Right ventricle myocardium superior (tissue), 1 donor: ENCODE measurements around the gene CCDC34. TPM values are rescaled to one million over a fixed set of nuclear protein-coding genes. Genes with fewer than 3 reads are reported as not detected.

ENCODE experiments used
- ATAC-seq: fragments of 200-7000 bp; cut with Tn5 transposase; one replicate; pipeline ENCODE4 v1.9.1; 2020; ENCODE audit warnings: mild to moderate bottlenecking; ENCODE audit not compliant: poor library complexity
- DNase-seq: peaks from one replicate; pipeline ENCODE4 v3.0.0-alpha.2; 2020
- intact Hi-C: fragments of 100-400 bp; cut with DNase I; formaldehyde crosslinking; loops from one replicate; pipeline ENCODE4 v1.11.2; 2022
- total RNA-seq: library from RNA; stranded (reverse); fragmentation: NEBNext Ultra II Directional; extraction: Animal tissue kit (Norgen Biotek cat#: 25700); gene quantifications from one replicate; pipeline ENCODE4 v1.2.1, GENCODE V29; 2021
- donor health status: DM: no; HTN: yes; CAD: no; lungs with severe emphysema.

The CCDC34 gene
- total RNA-seq, 1 donor from 2014 or later: 3.6 TPM

- peak; percentile 43 for DNase-seq
- intact Hi-C loops: no loop called here
- ATAC-seq: no peak
These were observed 57.3 kb downstream of the CCDC34 start for GRCh38 chr11:27305751-27306150.

GRCh38 chr11:27304514-27304913, 58.5 kb downstream of the CCDC34 start:
- ATAC-seq: no peak
- intact Hi-C loops: no loop called here

GRCh38 chr11:27303903-27304302, 59.1 kb downstream of the CCDC34 start:
- ATAC-seq (no peak), DNase-seq (no peak)
- intact Hi-C loops: no loop called here

More at GRCh38 chr11:27304514-27304913, 58.5 kb downstream of the CCDC34 start:
- DNase-seq: no peak

GRCh38 chr11:27300974-27301373, 62.0 kb downstream of the CCDC34 start:
- intact Hi-C loops: no loop called here
- no peak for ATAC-seq

GRCh38 chr11:27297616-27298015, 65.4 kb downstream of the CCDC34 start:
- DNase-seq (no peak), ATAC-seq (no peak)
- intact Hi-C loops: loop anchor here (2.0 kb wide), 1 partner anchor 115 kb away; no protein-coding TSS in a partner anchor

More at GRCh38 chr11:27300974-27301373, 62.0 kb downstream of the CCDC34 start:
- no peak for DNase-seq

- intact Hi-C loops: loop anchor here (2.0 kb wide), 1 partner anchor 114 kb away; no protein-coding TSS in a partner anchor
- DNase-seq (no peak), ATAC-seq (peak; percentile 85)
These were observed 66.5 kb downstream of the CCDC34 start for GRCh38 chr11:27296497-27296896.

DNA sequence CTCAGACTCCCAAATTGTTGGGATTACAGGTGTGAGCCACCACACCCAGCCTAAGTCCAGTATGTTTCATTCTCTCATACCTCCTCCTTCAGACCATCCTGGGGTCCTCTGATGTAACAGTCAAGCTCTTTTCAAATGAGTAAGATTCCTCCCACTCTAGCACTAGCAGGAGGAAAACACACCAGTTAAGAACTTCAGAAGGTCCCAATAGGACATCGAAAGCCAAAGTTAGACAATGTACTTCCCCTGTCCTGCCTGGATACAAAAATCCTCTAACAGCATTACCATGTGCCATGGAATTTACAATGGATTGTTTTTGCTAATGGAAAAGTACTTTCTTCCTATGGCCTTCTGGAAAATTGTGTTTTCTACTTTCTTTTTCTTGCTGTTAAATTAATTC, 67.1 kb downstream of the CCDC34 start:
- DNase-seq (no peak), ATAC-seq (peak; percentile 59)
- intact Hi-C loops: loop anchor here (2.0 kb wide), 1 partner anchor 113 kb away; no protein-coding TSS in a partner anchor

DNA sequence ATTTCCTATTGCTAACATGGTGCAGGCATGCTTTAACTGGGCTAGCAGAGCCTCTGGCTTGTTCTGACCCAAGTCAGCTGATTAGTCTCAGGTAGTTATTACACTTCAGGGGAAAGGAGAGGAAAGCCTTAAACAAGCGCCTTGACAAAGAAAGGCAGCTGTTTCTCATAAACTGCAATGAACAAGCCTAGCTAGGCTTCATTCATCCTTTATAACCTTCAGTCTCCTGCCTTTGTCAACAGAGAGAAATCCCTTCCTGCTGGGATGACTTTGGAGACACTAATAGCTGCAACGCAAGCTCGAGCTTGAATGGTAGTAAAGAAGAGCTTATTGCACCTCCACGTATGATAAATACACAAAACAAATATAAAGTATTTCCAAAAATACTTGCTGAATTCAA, 68.4 kb downstream of the CCDC34 start:
- intact Hi-C loops: no loop called here
- ATAC-seq (no peak), DNase-seq (no peak)

DNA sequence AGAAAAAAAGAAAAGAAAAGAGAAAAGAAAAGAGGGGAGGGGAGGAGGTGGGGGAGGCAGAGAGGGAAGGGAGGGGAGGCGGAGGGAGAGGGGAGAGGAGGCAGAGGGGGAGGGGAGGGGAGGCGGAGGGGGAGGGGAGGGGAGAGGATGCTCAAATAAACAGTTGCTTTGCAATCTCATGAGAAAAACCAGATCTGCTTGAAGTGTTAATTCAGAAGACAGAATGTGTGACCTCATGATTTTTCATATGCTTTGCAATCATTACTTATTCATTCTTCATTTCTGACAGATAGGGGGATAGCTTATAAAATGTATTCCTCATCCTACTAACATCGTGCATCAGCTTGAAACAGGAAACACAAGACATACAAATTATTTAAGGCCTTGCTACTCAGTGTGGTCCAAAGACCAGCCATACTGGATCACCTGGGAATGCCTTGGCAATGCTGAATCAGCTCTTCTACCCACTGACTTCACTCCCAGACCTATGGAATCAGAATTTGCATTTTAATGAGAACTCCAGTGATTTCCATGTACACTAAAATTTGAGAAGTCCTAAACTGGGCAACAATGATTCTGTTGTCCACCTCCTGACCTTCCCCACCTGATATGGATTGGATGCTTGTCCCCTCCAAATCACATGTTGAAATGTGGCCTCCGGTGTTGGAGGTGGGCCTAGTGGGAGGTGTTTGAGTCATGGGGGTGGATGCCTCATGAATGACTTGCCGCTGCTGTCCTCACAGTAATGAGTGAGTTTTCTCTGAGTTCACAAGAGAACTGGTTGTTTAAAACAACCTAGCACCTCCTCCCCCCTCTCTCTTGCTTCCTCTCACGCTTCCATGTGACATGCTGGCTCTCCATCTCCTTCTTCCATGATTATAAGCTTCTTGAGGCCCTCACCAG, 69.2 kb downstream of the CCDC34 start:
- intact Hi-C loops: no loop called here
- ATAC-seq (no peak), DNase-seq (no peak)

DNA sequence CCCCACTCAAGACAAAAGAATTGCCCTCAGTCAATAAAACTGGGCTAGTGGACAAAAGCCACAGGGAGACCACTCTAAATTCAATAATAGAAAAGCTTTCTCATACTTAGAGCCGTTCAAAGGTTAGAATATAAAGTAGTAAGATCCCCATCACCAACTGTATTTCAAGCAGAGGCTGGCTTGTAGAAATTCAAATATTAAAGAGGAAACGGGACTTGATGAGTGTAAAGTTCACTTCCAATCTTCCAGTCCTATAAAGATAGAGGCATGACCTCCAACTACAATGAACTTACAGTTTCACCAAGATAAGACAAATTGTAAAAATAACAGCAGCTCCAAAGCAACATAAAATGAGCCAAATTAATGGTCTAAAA, 70.4 kb downstream of the CCDC34 start:
- DNase-seq (no peak), ATAC-seq (peak; percentile 13)
- intact Hi-C loops: no loop called here

DNA sequence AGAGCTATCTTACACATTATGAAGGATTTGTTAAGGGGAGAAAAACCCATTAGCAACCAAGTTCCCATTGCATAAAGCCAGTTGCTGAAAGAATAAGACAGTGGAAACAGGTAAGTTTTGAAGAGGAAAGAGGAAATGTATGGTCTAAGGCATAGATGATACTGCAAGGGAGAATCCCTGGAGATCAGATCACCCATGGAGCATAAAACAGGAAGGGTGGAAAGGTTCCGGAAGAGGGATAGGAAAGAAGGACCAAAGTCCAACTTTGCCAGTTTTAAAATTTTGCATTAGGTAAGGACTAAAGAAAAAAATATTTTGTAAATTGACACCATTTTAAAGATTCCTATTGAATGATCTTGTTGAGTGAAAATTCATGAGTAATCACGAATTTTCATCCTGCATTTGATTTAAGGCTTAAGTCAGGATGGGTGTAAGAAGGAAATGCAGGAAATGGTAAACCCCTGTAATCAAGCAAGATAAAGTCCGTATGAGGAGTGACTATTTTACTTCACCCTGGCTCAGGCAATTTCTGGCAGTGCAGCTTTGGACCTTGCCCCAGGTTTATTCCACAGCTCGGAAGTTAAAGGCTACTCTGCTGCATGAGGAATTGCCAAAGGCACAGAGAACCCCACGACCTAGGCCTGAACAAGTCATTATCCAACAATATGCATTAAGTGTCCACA, 70.9 kb downstream of the CCDC34 start:
- DNase-seq (no peak), ATAC-seq (peak; percentile 11)
- intact Hi-C loops: no loop called here

DNA sequence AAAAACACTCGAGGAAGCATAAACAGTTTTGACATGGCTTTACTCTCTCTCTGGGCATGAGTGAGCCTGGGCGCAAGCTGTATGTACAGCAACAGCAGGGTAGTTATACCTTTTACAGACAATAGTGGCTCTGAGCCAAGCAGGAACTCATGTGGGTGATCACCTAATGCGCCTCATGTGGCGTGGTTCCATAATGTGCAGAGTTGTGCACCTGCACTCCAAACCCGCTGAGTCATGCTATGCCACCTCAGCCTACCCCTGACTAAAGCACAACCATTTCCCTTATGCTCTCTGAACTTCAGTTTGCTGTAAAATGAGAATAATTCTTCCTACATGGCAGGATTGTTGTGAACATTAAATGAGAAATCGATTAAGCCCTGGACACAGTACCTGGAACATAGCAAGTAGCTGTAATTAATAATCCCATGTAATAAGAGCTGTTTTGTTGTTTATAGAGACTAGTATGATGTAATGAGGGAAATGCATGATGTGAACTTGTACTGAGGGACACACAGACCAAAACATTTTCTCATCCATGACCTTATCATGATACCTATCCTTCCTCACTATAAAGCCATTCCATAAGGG, 71.6 kb downstream of the CCDC34 start:
- intact Hi-C loops: no loop called here
- DNase-seq (no peak), ATAC-seq (no peak)

DNA sequence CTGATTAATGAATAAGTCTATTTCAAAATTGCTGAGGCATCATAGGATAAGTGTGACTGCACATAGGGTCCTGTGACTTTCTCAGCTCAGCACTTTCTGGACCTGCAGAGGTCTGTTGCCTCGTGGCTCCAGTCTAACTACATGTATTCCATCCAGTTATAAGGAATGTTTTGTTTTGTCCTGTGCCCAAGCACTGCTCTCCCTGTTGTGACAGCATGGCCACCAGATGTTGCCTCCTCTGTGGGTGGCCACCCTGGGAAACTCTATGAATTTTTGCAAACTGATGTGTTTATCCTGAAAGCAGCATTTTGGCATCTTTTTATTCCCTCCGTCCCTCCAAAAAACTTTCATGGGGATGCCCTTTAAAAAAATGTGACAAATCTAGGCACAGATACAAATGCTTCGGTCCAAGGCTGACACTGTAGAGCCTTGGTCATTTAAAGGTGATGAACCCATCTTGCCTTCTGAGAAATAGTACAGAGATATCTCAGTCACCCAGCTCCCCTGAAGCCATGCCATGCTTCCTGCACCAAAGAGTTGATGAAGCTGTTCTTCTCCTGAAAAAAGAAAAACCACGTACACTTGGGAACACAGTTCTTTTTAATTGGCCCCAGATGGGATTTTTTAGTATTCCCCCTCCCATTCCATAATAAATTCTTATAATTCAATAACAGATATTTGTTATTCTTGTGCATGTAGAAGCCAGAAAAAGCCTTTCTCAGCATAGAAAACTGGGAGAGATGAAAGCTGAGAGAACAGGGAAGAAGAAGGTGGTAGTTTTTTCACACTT, 72.6 kb downstream of the CCDC34 start:
- DNase-seq (no peak), ATAC-seq (no peak)
- intact Hi-C loops: no loop called here

Other genes with a start within 250 kb of the CCDC34 start
- 24.2 TPM for gene LGR4, start 109.6 kb upstream of the CCDC34 start, total RNA-seq
- 14.9 TPM for gene LIN7C, start 143.6 kb upstream of the CCDC34 start, total RNA-seq